ENCODE results near the gene SELENOH.

SELENOH gene

DNA sequence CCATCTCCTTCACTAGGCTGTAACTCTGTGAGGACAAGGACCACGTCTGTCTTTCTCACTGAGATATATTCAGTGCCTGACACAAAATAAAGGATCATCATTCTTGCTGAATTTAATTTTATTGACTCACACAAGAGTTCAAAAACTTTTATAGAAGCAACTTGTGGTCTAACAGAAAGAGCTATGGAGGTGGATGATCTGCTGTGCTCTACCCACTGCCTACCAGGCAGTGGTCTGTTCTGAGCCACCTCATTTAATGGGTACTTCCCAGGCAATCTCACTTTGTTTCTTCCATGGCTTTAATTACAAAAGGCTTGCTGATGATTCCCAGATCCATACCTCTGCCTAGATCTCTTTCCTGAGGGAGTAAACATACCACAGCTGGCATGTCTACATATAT is 5.6 kb downstream of the SELENOH start:
- DNase-seq (ENCODE audit: low read depth), result no peak

DNA sequence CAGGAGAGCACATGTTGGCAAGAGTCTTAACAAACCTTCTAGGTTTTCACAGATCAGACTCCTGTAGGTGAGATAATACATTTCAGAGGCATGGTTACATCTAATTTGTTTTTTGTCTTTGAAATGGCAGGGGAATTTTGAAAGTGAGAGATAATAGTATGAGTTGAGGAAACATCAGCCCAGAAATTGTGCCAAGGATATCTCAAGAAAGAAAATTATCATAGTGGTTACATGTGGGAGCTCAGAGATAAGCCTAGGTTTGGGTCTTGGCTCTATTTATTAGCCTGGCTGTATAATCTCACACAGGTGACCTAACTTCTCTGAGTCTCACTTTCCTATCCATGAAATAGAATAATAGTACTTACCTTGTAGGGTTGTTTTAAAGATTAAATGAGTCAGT is 9.9 kb downstream of the SELENOH start:
- DNase-seq (ENCODE audit: low read depth), result no peak

DNA sequence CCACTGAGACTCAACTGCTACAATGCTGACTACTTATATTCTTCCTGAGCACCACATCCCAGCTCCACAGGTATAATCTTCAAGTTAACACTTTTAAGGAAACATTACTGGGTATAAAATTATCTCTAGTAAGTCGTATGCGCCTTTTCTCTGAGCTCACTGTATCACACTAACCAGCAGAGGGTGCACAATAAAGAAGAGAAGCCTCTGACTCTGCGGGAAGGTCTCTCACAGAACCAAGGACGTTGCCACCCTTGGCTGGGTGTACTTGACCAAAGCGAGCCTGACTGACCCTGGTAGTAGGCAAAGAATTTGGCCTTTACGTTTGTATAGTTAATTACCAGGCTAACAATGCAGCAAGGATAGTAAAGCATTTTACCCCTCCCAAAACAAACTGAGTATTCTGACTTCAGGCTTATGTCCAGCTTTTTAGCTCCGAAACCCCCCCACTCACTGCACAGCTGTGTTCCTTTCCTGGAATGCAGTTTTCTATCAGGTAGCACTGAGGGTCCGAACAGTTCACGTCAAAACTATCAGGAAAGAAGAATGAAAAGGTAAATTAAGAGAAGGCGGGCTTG is 10.5 kb downstream of the SELENOH start, which contains the start of gene BTBD18:
BTBD18 (minus strand) TSS at position 144 of the 578 bp plus-strand sequence. CDS start 631 bp downstream, outside the sequence.
- DNase-seq (ENCODE audit: low read depth), result no peak

DNA sequence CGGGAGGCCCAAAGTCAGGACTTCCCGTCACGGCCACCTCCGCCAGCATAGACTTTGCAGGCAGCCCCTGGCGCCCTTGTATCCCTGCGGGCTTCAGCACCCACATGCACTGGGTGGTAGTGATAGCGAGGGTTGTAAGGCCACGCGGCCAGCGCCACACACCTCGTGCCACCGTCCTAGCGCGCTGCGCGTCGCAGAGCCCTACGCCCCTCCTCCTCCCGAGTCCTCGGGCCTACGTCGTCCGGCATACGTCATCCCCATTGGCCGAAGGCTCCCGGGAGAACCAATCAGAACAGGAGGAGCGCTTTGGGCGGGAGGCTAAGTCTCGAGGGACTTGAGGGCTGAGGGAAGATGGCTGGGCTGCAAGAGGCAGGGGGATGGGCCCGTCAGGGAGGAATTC is 11.7 kb downstream of the SELENOH start:
- DNase-seq (ENCODE audit: low read depth), result no peak

- DNase-seq (ENCODE audit: low read depth), result no peak
Measured at GRCh38 chr11:57758174-57758573, 16.9 kb downstream of the SELENOH start.

- DNase-seq (ENCODE audit: low read depth), result no peak
Measured at GRCh38 chr11:57761301-57762234, 20.3 kb downstream of the SELENOH start, which contains the start of gene CTNND1. TSS of gene CTNND1 (plus strand) at chr11:57761802. CDS start at chr11:57791479, 29,677 bp downstream.

- no peak for DNase-seq (ENCODE audit: low read depth)
Measured at GRCh38 chr11:57762235-57762861, 21.1 kb downstream of the SELENOH start.

GRCh38 chr11:57763568-57763967 is 22.3 kb downstream of the SELENOH start:
- DNase-seq (ENCODE audit: low read depth), result no peak

DNA sequence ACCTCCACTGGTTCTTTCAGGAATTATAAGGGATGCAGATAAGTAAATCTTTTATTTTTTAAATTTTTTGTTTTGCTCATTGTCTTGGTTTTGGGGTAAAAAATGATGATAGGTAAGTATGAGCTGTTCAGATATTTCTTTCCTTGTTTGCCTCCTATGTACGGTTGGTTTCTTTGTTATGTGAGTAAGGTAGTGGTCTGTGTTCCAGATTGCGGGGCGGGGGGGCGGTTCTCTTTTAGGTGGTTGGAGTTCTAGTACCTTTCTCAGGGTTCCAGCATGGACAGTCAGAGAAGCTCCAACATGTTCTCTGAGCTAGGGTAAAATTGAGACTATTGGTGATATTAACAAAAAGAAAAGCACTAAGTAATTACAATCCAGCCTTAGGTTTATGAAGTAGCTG is 22.7 kb downstream of the SELENOH start:
- no peak for DNase-seq (ENCODE audit: low read depth)

DNA sequence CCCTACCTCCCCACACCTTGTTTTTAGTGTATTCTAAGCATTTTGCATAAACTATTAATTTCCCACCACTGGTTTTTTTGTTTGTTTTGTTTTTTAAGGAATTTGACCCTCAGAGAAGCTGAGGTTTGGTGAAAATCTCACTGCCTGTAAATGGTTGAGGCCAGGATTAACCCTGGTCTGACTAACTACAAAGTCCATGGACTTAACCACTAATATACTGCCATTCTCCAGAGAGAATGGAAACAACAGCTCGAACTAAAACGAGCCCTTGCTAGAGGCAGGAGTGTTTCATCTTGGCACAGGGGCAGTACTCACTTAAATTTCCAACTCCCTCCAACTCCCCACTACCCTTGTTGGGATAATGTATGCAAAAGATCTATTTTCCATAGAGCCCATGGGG is 23.3 kb downstream of the SELENOH start:
- no peak for DNase-seq (ENCODE audit: low read depth)

DNA sequence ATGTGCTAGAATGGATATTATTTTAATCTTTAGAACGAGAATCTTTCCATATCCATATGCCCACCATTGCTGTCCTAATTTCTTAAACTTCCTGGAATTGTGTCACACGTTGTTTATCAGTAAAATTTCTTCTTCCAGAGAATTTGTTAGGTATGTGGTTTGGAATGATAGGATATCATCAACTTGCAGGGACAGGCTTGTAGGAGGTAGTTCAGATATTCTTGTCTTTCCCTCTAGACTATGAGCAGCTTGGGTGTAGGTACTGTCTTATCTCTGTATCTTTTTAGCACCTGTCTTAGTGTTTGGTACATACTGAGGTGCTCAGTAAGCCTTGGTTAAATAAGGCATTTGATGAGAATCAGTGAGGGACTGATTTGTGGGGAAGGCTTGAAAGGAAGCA is 23.7 kb downstream of the SELENOH start:
- DNase-seq (ENCODE audit: low read depth), result no peak

DNA sequence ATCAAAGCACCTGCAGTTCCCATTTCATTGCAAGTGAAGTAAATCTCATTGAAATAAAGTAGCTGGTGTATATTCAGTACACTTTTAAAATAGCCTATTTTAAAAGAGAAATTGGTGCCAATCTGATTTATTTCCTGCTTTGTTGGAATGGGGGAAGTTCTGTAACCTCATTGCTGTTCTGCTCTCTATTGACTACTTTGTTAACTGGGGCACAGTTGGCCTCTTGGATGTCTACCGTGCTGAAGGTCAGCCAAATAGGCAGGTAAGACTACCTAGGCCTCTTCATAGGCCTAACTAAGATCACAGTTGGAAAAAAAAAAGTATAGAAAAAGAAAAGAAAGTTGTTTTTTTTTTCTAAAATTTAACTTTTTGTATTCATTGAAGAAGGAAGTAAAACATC is 29.5 kb downstream of the SELENOH start:
- no peak for DNase-seq (ENCODE audit: low read depth)

DNA sequence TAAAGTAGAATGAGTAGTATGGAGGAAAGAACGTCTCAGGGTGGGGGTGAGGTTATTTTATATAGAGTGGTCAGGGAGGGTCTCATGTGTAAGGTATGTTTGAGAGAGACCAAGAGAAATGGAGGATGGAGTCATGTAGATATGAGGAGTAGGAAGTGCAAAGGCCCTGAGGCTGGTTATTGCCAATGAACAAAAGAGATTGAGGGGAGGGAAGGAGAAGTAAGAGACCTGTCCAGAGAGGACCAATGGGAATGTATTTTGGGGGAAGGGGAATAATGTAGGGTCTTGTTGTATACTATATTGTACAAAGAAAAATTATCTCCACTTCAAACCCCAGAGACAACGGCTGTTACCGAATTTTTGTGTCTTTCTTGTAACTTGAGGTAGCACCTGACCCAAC is 30.1 kb downstream of the SELENOH start:
- no peak for DNase-seq (ENCODE audit: low read depth)

DNA sequence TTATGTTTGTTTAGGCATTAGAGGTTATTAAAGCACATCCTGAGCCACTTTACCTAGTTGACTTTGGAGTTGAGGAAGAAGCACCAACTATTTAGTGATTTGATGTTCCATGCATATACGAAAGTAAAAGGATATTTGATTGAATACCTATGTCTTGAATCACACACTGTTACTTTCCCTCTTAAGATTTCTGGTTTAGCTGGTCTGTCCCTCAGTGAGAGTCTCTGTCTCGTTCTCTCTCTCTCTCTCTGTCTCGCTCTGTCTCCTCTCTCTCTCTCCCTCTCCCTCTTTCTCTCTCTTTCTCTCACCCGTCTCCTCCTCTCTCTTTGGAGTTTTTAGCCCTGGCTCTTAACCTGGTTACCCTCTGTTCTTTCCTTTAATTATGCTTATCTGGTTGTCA is 31.3 kb downstream of the SELENOH start:
- no peak for DNase-seq (ENCODE audit: low read depth)

- DNase-seq (ENCODE audit: low read depth), result no peak
Measured at GRCh38 chr11:57773026-57773598, 31.8 kb downstream of the SELENOH start.

DNA sequence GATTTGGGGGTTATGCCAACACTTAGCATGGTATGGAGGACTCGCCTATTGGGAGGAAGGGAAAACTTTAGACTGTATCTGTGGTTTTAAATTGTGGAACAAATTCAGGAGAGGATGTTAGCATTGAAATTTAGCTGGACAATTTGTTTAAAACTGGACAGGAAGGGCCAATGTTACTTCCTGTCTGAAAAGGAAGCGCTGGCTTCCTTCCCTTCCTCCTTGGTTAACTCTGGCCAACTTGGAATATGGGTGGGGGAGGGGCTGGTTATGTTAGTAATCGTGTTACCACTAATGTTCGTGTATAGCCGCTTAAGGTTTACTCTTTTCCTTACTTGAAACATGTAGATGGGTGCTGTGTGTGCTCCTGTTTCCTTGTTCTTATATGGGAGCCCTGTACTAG is 34.2 kb downstream of the SELENOH start:
- no peak for DNase-seq (ENCODE audit: low read depth)

- no peak for DNase-seq (ENCODE audit: low read depth)
Measured at GRCh38 chr11:57776031-57776521, 34.8 kb downstream of the SELENOH start.

DNA sequence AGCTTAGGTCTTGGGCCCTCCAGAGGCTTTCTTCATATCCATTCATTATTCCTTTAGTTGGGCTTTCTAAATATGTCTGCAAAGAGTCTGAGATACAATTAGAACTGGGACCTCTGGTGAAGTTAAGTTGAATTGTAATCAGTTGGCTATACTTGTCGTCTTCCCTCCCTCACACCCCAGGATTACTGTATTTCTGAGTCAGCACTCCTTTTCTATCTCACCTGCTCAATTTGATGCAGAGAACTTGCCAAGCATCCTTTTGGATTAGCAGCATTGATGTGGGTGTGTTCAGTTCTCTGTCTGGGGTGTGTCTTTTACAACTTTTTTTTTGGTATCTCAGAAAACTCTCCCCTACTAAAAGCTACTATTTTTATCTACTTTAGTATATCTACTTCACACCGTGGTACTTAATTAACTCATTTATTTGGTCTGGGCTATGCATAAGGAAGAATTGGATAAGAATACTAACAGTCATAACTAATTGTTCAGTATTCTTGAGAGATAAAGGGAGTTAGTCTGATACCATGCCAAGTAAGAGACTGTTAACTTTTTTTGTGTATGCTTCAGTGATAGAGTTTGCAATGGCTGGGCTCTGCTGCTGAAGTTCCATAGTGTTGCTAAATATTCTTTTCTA is 35.4 kb downstream of the SELENOH start:
- no peak for DNase-seq (ENCODE audit: low read depth)

GRCh38 chr11:57777969-57778317 is 36.7 kb downstream of the SELENOH start:
- no peak for DNase-seq (ENCODE audit: low read depth)

- DNase-seq (ENCODE audit: low read depth), result no peak
Measured at GRCh38 chr11:57778318-57779037, 37.2 kb downstream of the SELENOH start.

DNA sequence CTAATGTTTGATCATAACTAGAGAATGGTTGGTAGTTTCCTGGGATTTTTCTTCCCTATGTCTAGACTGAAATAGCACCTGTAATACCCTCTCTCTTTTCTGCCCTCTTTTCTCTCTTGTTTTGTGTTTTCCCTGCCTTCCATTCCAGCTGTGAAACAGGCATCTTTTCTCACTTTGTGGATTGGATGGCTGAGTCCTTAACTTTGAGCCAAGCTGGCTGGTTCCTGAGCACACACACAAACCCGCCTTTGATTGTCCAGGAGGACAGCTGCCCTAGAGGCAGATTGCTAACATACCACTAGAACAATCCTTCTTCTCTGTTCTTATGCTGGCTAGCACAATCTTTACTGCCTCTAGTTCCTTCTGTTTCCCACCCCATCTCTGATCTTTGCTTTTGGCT is 38.0 kb downstream of the SELENOH start:
- no peak for DNase-seq (ENCODE audit: low read depth)

Measured in CMK (cell line).